K562 (cell line): ENCODE results near the gene RSPRY1. TPM values are rescaled to one million over a fixed set of nuclear protein-coding genes. Genes with fewer than 3 reads are reported as not detected.

Experiments used
- AFF1 ChIP-seq, 2 experiments: fragments of 450-650 bp; IDR thresholded peaks; 2 replicates each; pipeline ENCODE4 v1.6.1; 2018; ENCODE audit warnings: mild to moderate bottlenecking in 2 of 2, low read depth in 1 of 2; ENCODE audit not compliant: partially characterized antibody in 2 of 2
- CAMTA2 ChIP-seq: fragments of 250-450 bp; sonication (Bioruptor Pico); conservative IDR thresholded peaks from 2 replicates; pipeline ENCODE4 v1.5.1; 2022
- CBFB ChIP-seq: sonication (generic); formaldehyde crosslinking; IDR thresholded peaks from 2 replicates; pipeline ENCODE4 v1.4.0; 2020; ENCODE audit warnings: mild to moderate bottlenecking, missing genetic modification reagents
- CBX8 ChIP-seq: fragments of 200-600 bp; sonication (generic); IDR thresholded peaks from 2 replicates; pipeline ENCODE4 v1.6.1; 2012; ENCODE audit warnings: borderline replicate concordance, mixed run types, low read depth, mild to moderate bottlenecking, moderate library complexity, mixed read lengths, low read length, control low read depth, inconsistent platforms; ENCODE audit not compliant: poor library complexity, severe bottlenecking; ENCODE audit errors: extremely low read depth
- CHCHD3 ChIP-seq: fragments of 250-450 bp; sonication (Bioruptor Pico); IDR thresholded peaks from 2 replicates; pipeline ENCODE4 v2.1.2; 2022; ENCODE audit warnings: mild to moderate bottlenecking
- EGR1 ChIP-seq: fragments of 450-650 bp; conservative IDR thresholded peaks from 2 replicates; pipeline ENCODE4 v1.6.1; 2017; ENCODE audit warnings: mild to moderate bottlenecking
- FOXA3 ChIP-seq, 2 experiments: fragments of 450-650 bp in 1 of 2; sonication (generic) in 1 of 2; formaldehyde crosslinking; IDR thresholded peaks in 1 of 2; conservative IDR thresholded peaks in 1 of 2; 2 replicates each; pipeline versions ENCODE4 v1.4.0 to v1.8.0; 2020 to 2022; ENCODE audit warnings: mild to moderate bottlenecking in 2 of 2, missing genetic modification reagents in 1 of 2
- GABPB2 ChIP-seq: fragments of 250-450 bp; sonication (Bioruptor Pico); conservative IDR thresholded peaks from 2 replicates; pipeline ENCODE4 v1.5.1; 2021; ENCODE audit warnings: mild to moderate bottlenecking
- GTF2E2 ChIP-seq: fragments of 200-800 bp; sonication (Bioruptor generic); IDR thresholded peaks from 2 replicates; pipeline ENCODE4 v1.6.1; 2016; ENCODE audit warnings: missing genetic modification characterization, missing compliant biosample characterization
- NFXL1 ChIP-seq: fragments of 450-650 bp; formaldehyde crosslinking; IDR thresholded peaks from 2 replicates; pipeline ENCODE4 v1.4.0; 2021; ENCODE audit warnings: mild to moderate bottlenecking
- NUFIP1 ChIP-seq: fragments of 450-650 bp; IDR thresholded peaks from 2 replicates; pipeline ENCODE4 v1.6.1; 2018; ENCODE audit not compliant: partially characterized antibody
- PCBP2 ChIP-seq: fragments of 200-400 bp; formaldehyde crosslinking; IDR thresholded peaks from 2 replicates; pipeline ENCODE4 v1.6.1; 2018; ENCODE audit warnings: low read length, low read depth, mild to moderate bottlenecking, moderate library complexity; ENCODE audit not compliant: poor library complexity, severe bottlenecking
- PRMT5 ChIP-seq: sonication (generic); formaldehyde crosslinking; IDR thresholded peaks from 2 replicates; pipeline ENCODE4 v1.5.0; 2020; ENCODE audit warnings: missing genetic modification reagents
- RBM34 ChIP-seq: fragments of 200-400 bp; formaldehyde crosslinking; IDR thresholded peaks from 2 replicates; pipeline ENCODE4 v1.6.1; 2018; ENCODE audit warnings: low read length, borderline replicate concordance; ENCODE audit not compliant: insufficient read depth
- RBM39 ChIP-seq: fragments of 200-400 bp; formaldehyde crosslinking; optimal IDR thresholded peaks from 2 replicates; pipeline ENCODE3; 2018; ENCODE audit warnings: low read depth, low read length
- SMARCE1 ChIP-seq: fragments of 450-650 bp; IDR thresholded peaks from 2 replicates; pipeline ENCODE4 v1.7.1; 2016; ENCODE audit warnings: mild to moderate bottlenecking
- THRAP3 ChIP-seq: fragments of 450-650 bp; IDR thresholded peaks from 2 replicates; pipeline ENCODE4 v1.6.1; 2016; ENCODE audit warnings: mild to moderate bottlenecking, inconsistent platforms, borderline replicate concordance
- YY1 ChIP-seq, 3 experiments: IDR thresholded peaks; 2 replicates each; pipeline ENCODE4 v1.6.1; 2011; ENCODE audit warnings: low read length in 2 of 3, mild to moderate bottlenecking in 2 of 3, moderate library complexity in 2 of 3, borderline replicate concordance in 1 of 3, control low read depth in 1 of 3, low read depth in 1 of 3; ENCODE audit not compliant: insufficient read depth in 3 of 3, insufficient replicate concordance in 2 of 3, control insufficient read depth in 1 of 3, insufficient read length in 1 of 3; ENCODE audit errors: extremely low read depth in 1 of 3
- ZNF395 ChIP-seq: fragments of 200-800 bp; sonication (Bioruptor generic); IDR thresholded peaks from 2 replicates; pipeline ENCODE4 v1.6.1; 2017; ENCODE audit warnings: missing genetic modification characterization, missing compliant biosample characterization
- ZNF583 ChIP-seq: fragments of 250-450 bp; sonication (Bioruptor Pico); IDR thresholded peaks from 2 replicates; pipeline ENCODE4 v1.4.0; 2020
- ZNF644 ChIP-seq: fragments of 200-800 bp; sonication (Bioruptor generic); IDR thresholded peaks from 2 replicates; pipeline ENCODE4 v1.6.1; 2016; ENCODE audit warnings: low read depth, missing genetic modification characterization, missing compliant biosample characterization
- ZNF764 ChIP-seq: fragments of 250-450 bp; sonication (Bioruptor Pico); IDR thresholded peaks from 2 replicates; pipeline ENCODE4 v1.4.0; 2020; ENCODE audit warnings: low read depth, mild to moderate bottlenecking, moderate library complexity
- polyA plus RNA-seq, 8 experiments: library from polyadenylated mRNA; depleted of rRNA in 4 of 8; stranded (reverse) in 5 of 8; unstranded in 3 of 8; fragments of >200 nt; fragmentation: Nextera tagmentation in 2 of 8; fragmentation: Illumina TruSeq in 1 of 8; extraction: Ambion mirVana in 2 of 8; extraction: Trizol in 1 of 8; gene quantifications; 2 replicates each; pipeline versions ENCODE4 v1.2.1 to v1.2.3, GENCODE V29; 2011 to 2014; ENCODE audit warnings: inconsistent platforms in 1 of 8, missing spikeins in 1 of 8
- total RNA-seq, 7 experiments: library from RNA; depleted of rRNA in 6 of 7; stranded (reverse); fragments of >200 nt in 6 of 7; fragmentation: Illumina TruSeq in 2 of 7; extraction: Trizol in 2 of 7; gene quantifications; 2 replicates each; pipeline versions ENCODE4 v1.2.1 to v1.2.3, GENCODE V29; 2011 to 2021; ENCODE audit warnings: low replicate concordance in 1 of 7

The RSPRY1 gene
- total and polyA plus RNA-seq, 9 of the 15 experiments (the other 6 are each of a cell fraction or from before 2014, with no cell fraction given): 10.2 to 27.8 (median 20.8) TPM

DNA sequence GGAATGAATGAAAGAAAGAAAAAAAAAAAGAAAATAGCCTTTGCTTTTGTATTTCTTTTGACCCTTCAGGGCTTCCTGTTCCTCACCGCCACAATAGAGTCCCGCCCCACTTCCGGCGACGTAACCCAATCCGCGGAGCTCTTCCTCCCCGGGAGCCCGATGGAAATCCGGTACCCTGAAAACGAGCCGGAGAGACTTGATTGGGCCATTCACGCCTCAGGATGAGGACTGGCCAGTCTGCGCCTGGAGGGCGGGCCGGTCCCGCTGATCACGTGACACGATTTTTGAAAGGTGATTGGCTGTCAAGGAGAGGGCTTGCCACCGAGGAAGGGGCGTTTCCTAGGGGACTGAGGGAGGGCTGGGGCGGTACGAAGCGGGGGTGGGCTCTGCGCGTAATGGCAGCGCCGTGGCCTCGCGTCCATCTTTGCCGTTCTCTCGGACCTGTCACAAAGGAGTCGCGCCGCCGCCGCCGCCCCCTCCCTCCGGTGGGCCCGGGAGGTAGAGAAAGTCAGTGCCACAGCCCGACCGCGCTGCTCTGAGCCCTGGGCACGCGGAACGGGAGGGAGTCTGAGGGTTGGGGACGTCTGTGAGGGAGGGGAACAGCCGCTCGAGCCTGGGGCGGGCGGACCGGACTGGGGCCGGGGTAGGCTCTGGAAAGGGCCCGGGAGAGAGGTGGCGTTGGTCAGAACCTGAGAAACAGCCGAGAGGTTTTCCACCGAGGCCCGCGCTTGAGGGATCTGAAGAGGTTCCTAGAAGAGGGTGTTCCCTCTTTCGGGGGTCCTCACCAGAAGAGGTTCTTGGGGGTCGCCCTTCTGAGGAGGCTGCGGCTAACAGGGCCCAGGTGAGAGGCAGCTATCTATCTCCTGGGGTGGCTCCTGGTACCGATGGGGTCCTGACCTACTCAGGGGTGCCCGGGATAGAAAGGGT, at the start of gene RSPRY1, which contains the start of gene PSME3IP1 (continued):
- TF ChIP-seq AFF1 (IDR thresholded peaks at IDR 0.05; ENCODE audit: low read depth in 1 of 2, partially characterized antibody in 2 of 2) (peak in 1 of 2 experiments; percentile 91), ZNF583 (no peak), RBM34 (no peak), RBM39 (no peak), SMARCE1 (no peak), NUFIP1 (no peak), CAMTA2 (CRISPR knock-in tag) (no peak), FOXA3 (CRISPR knock-in tag; conservative IDR thresholded peaks at IDR 0.05 in 1 of 2, IDR thresholded peaks at IDR 0.05 in 1 of 2) (no peak), CBFB (no peak), YY1 (IDR thresholded peaks at IDR 0.05; ENCODE audit: borderline replicate concordance in 1 of 3, control insufficient read depth in 1 of 3, extremely low read depth in 1 of 3, insufficient read depth in 3 of 3, insufficient read length in 1 of 3, insufficient replicate concordance in 2 of 3, low read depth in 1 of 3, low read length in 2 of 3) (peak; percentile 62 to 95 (median 92)), PRMT5 (no peak), GTF2E2 (tag) (no peak), ZNF395 (CRISPR knock-in tag) (no peak), ZNF644 (tag) (no peak), NFXL1 (no peak), CBX8 (no peak), ZNF764 (CRISPR knock-in tag) (no peak), THRAP3 (no peak), GABPB2 (CRISPR knock-in tag) (no peak), PCBP2 (no peak), EGR1 (peak; percentile 95), CHCHD3 (no peak)
